ENCODE data around the gene DEK. TPM values are rescaled to one million over a fixed set of nuclear protein-coding genes. Genes with fewer than 3 reads are reported as not detected.
A peak's percentile ranks its signal among the peaks of the same experiment; 100 is the strongest.
"Not testable (repeated sequence)": the region's sequence is repeated elsewhere in the genome, so short reads cannot be mapped to it uniquely, and the experiment has no call there.

The DEK gene
- 113 and 117 TPM in 2 replicates for total RNA-seq

GRCh38 chr6:18264219-18264922, at the start of gene DEK:
Gene DEK (minus strand): TSS chr6:18264530. CDS start chr6:18263987, 543 bp downstream.
- peak; percentile 47 for TF ChIP-seq CTCF (IDR thresholded peaks at IDR 0.05; ENCODE audit: insufficient read depth, low read depth, low read length)
- DNase-seq (ENCODE audit: low read depth): peak; percentile 83

GRCh38 chr6:18312368-18312767, 48.0 kb upstream of the DEK start:
- DNase-seq (ENCODE audit: low read depth): no peak
- H3K4me3 ChIP-seq (ENCODE audit: low read depth, low read length): no peak overlapping the region
- no peak for TF ChIP-seq CTCF (IDR thresholded peaks at IDR 0.05; ENCODE audit: insufficient read depth, low read depth, low read length)

More at GRCh38 chr6:18264219-18264922, at the start of gene DEK:
- peak within 1 kb of the TSS; percentile 89 for H3K4me3 ChIP-seq (ENCODE audit: low read depth, low read length)

GRCh38 chr6:18310010-18310409, 45.7 kb upstream of the DEK start:
- not testable (repeated sequence) for DNase-seq (ENCODE audit: low read depth); H3K4me3 ChIP-seq (ENCODE audit: low read depth, low read length)

- DNase-seq (ENCODE audit: low read depth): no peak
- no peak for TF ChIP-seq CTCF (IDR thresholded peaks at IDR 0.05; ENCODE audit: insufficient read depth, low read depth, low read length)
Measured at GRCh38 chr6:18309046-18309445, 44.7 kb upstream of the DEK start.

GRCh38 chr6:18308070-18308735, 43.9 kb upstream of the DEK start:
- no peak for TF ChIP-seq CTCF (IDR thresholded peaks at IDR 0.05; ENCODE audit: insufficient read depth, low read depth, low read length)
- DNase-seq (ENCODE audit: low read depth): no peak
- no peak overlapping the region for H3K4me3 ChIP-seq (ENCODE audit: low read depth, low read length)

More at GRCh38 chr6:18309046-18309445, 44.7 kb upstream of the DEK start:
- H3K4me3 ChIP-seq (ENCODE audit: low read depth, low read length): no peak overlapping the region

- no peak for TF ChIP-seq CTCF (IDR thresholded peaks at IDR 0.05; ENCODE audit: insufficient read depth, low read depth, low read length)
- no peak for DNase-seq (ENCODE audit: low read depth)
- H3K4me3 ChIP-seq (ENCODE audit: low read depth, low read length): no peak overlapping the region
Measured at GRCh38 chr6:18306977-18307376, 42.6 kb upstream of the DEK start.

- TF ChIP-seq CTCF (IDR thresholded peaks at IDR 0.05; ENCODE audit: insufficient read depth, low read depth, low read length): peak; percentile 14
- DNase-seq (ENCODE audit: low read depth): peak; percentile 28
- H3K4me3 ChIP-seq (ENCODE audit: low read depth, low read length): no peak overlapping the region
Measured at GRCh38 chr6:18302561-18303439, 38.5 kb upstream of the DEK start.
